Vagina (tissue), 2 donors: Measurements from ENCODE around the gene LPO. TPM values are rescaled to one million over a fixed set of nuclear protein-coding genes. Genes with fewer than 3 reads are reported as not detected.

Experiments used
- DNase-seq, 2 donors: peaks; one replicate each; pipeline ENCODE4 v3.0.0-alpha.2; 2017; ENCODE audit errors: extremely low spot score in 2 of 2
- H3K27ac ChIP-seq: fragments of 200-600 bp; sonication (generic); one replicate; pipeline ENCODE4 v1.5.1; 2019
- H3K27me3 ChIP-seq: fragments of 200-600 bp; sonication (generic); one replicate; pipeline ENCODE4 v1.5.1; 2019
- H3K36me3 ChIP-seq, 2 donors: fragments of 200-600 bp; sonication (generic); one replicate each; pipeline ENCODE4 v1.5.1; 2017 to 2019
- H3K4me1 ChIP-seq: fragments of 200-600 bp; sonication (generic); one replicate; pipeline ENCODE4 v1.5.1; 2019
- H3K4me3 ChIP-seq, 2 donors: fragments of 200-600 bp; sonication (generic); 1 replicate in 1 of 2; 2 replicates in 1 of 2; pipeline ENCODE4 v1.5.1; 2016 to 2019
- H3K9me3 ChIP-seq: fragments of 200-600 bp; sonication (generic); one replicate; pipeline ENCODE4 v1.5.1; 2019
- CTCF ChIP-seq, 3 experiments: fragments of 450-650 bp in 2 of 3; fragments of 200-600 bp in 1 of 3; sonication (generic) in 1 of 3; IDR thresholded peaks; one replicate each; pipeline ENCODE4 v1.5.1; 2017 to 2019; ENCODE audit warnings: antibody characterized with exemption in 3 of 3, mild to moderate bottlenecking in 2 of 3, moderate library complexity in 2 of 3
- POLR2A ChIP-seq, 2 donors: fragments of 450-650 bp; IDR thresholded peaks; one replicate each; pipeline ENCODE4 v1.6.1; 2017; ENCODE audit warnings: antibody characterized with exemption in 2 of 2, mild to moderate bottlenecking in 2 of 2, moderate library complexity in 2 of 2
- POLR2AphosphoS5 ChIP-seq, 2 donors: sonication (generic); formaldehyde crosslinking; IDR thresholded peaks; one replicate each; pipeline ENCODE4 v1.9.0; 2017; ENCODE audit warnings: antibody characterized with exemption in 2 of 2, mild to moderate bottlenecking in 2 of 2, low read depth in 1 of 2; ENCODE audit not compliant: insufficient read depth in 1 of 2
- intact Hi-C: fragments of 100-400 bp; cut with DNase I; formaldehyde crosslinking; loops from one replicate; pipeline ENCODE4 v1.15.1; 2023
- total RNA-seq: library from RNA; depleted of rRNA; stranded (reverse); fragments of >200 nt; gene quantifications from one replicate; pipeline ENCODE4 v1.2.3, GENCODE V29; 2016

The LPO gene
- total RNA-seq, 1 donor from 2014 or later = not detected

GRCh38 chr17:58316260-58316960 is 78.0 kb downstream of the LPO start:
- Histone ChIP-seq H3K4me1 (no peaks in the 10 kb centered on the region), H3K27ac (no peak overlapping the region), H3K4me3 (no peak overlapping the region), H3K9me3 (no peaks in the 10 kb centered on the region), H3K27me3 (no peaks in the 10 kb centered on the region), H3K36me3 (no peaks in the 10 kb centered on the region)
- no peak for DNase-seq
- no peak for TF ChIP-seq POLR2A (IDR thresholded peaks at IDR 0.05)
- intact Hi-C loops = no loop called here

GRCh38 chr17:58317421-58318064 is 79.2 kb downstream of the LPO start:
- Histone ChIP-seq H3K4me1 (no peaks in the 10 kb centered on the region), H3K9me3 (no peaks in the 10 kb centered on the region), H3K4me3 (no peak overlapping the region), H3K27ac (no peak overlapping the region), H3K27me3 (no peaks in the 10 kb centered on the region), H3K36me3 (no peaks in the 10 kb centered on the region)
- no peak for DNase-seq
- TF ChIP-seq POLR2A (IDR thresholded peaks at IDR 0.05) = no peak
- TF ChIP-seq POLR2AphosphoS5 (IDR thresholded peaks at IDR 0.05; ENCODE audit: insufficient read depth in 1 of 2, low read depth in 1 of 2) = no peak
- TF ChIP-seq CTCF (IDR thresholded peaks at IDR 0.05) = peak in 1 of 3 experiments; percentile 31
- intact Hi-C loops = no loop called here

GRCh38 chr17:58318065-58318481 is 79.7 kb downstream of the LPO start:
- DNase-seq = no peak
- Histone ChIP-seq H3K27ac (no peak overlapping the region), H3K4me1 (peaks cover 3% of the 10 kb centered on the region), H3K9me3 (no peaks in the 10 kb centered on the region), H3K4me3 (no peak overlapping the region), H3K36me3 (no peaks in the 10 kb centered on the region), H3K27me3 (no peaks in the 10 kb centered on the region)
- TF ChIP-seq POLR2A (IDR thresholded peaks at IDR 0.05) (no peak), POLR2AphosphoS5 (IDR thresholded peaks at IDR 0.05; ENCODE audit: insufficient read depth in 1 of 2, low read depth in 1 of 2) (no peak), CTCF (IDR thresholded peaks at IDR 0.05) (no peak)
- intact Hi-C loops = no loop called here

Other genes starting within 250 kb of the LPO start
- gene SRSF1, start 231.3 kb upstream of the LPO start, total RNA-seq = 155 TPM
- gene DYNLL2, start 155.2 kb upstream of the LPO start, total RNA-seq = 16.9 TPM
- not detected for gene OR4D1, start 90.2 kb upstream of the LPO start, total RNA-seq
- not detected for gene OR4D2, start 71.6 kb upstream of the LPO start, total RNA-seq
- not detected for gene EPX, start 45.9 kb upstream of the LPO start, total RNA-seq
- 13.0 TPM for gene MKS1, start 19.3 kb upstream of the LPO start, total RNA-seq
- gene MPO, start 42.4 kb downstream of the LPO start, total RNA-seq = not detected
- 7.1 TPM for gene TSPOAP1, start 90.2 kb downstream of the LPO start, total RNA-seq
- gene SUPT4H1, start 113.6 kb downstream of the LPO start, total RNA-seq = 31.4 TPM
- 27.7 TPM for gene RNF43, start 178.9 kb downstream of the LPO start, total RNA-seq
- 0.25 TPM for gene HSF5, start 249.8 kb downstream of the LPO start, total RNA-seq